ENCODE results near the gene ANKS1B. TPM values are rescaled to one million over a fixed set of nuclear protein-coding genes. Genes with fewer than 3 reads are reported as not detected.

Gene ANKS1B
- total and polyA plus RNA-seq, 10 of the 15 experiments (the other 5 are each of a cell fraction or from before 2014, with no cell fraction given), result 0.16 to 1.3 (median 0.82) TPM; not detected in 7

GRCh38 chr12:98819071-98819470 lies 1165.7 kb downstream of the ANKS1B start:
- Histone ChIP-seq H3K27ac (ENCODE audit: control insufficient read depth, insufficient read depth) (no peak overlapping the region), H3K4me3 (no peak overlapping the region), H4K20me1 (ENCODE audit: control insufficient read depth, insufficient read depth) (no peaks in the 10 kb centered on the region), H3K9me3 (replicated peaks; ENCODE audit: control insufficient read depth, insufficient read depth, low read length) (no peaks in the 10 kb centered on the region), H3K79me2 (ENCODE audit: control insufficient read depth, insufficient read depth, low read length) (no peaks in the 10 kb centered on the region), H3K27me3 (replicated peaks in 1 of 2; ENCODE audit: control insufficient read depth in 2 of 2, insufficient read depth in 2 of 2, low read length in 1 of 2) (peaks cover 0 to 2% of the 10 kb centered on the region in 2 experiments; a peak in 1 of 4 replicates), H2AFZ (ENCODE audit: control insufficient read depth, low read depth, low read length) (no peak overlapping the region), H3K4me2 (ENCODE audit: control insufficient read depth, insufficient read depth) (no peak overlapping the region), H3K36me3 (ENCODE audit: control insufficient read depth in 2 of 2, insufficient read depth in 2 of 2, low read length in 1 of 2) (no peaks in the 10 kb centered on the region), H3K9ac (ENCODE audit: control insufficient read depth, insufficient read depth, low read length) (no peak overlapping the region), H3K4me1 (ENCODE audit: control insufficient read depth, insufficient read depth, low read length) (no peaks in the 10 kb centered on the region)
- intact Hi-C loops (cut with micrococcal nuclease; ENCODE audit: unreplicated experiment), result no loop called here
- no peak for TF ChIP-seq MAX (IDR thresholded peaks at IDR 0.05; ENCODE audit: low read depth, low read length)
- no peak for TF ChIP-seq IKZF2 (IDR thresholded peaks at IDR 0.05)
- no peak for TF ChIP-seq SMAD5 (IDR thresholded peaks at IDR 0.05; ENCODE audit: low read depth)
- TF ChIP-seq RUNX3 (IDR thresholded peaks at IDR 0.05; ENCODE audit: low read length), result no peak
- TF ChIP-seq BHLHE40 (IDR thresholded peaks at IDR 0.05; ENCODE audit: borderline replicate concordance in 1 of 2, low read depth in 2 of 2, low read length in 1 of 2), result no peak
- TF ChIP-seq ZBED1 (IDR thresholded peaks at IDR 0.05; ENCODE audit: borderline replicate concordance), result no peak
- TF ChIP-seq ZNF592 (IDR thresholded peaks at IDR 0.05), result no peak
- TF ChIP-seq PAX8 (IDR thresholded peaks at IDR 0.05), result no peak
- no peak for TF ChIP-seq IRF4 (IDR thresholded peaks at IDR 0.05; ENCODE audit: low read depth, low read length)
- TF ChIP-seq ETV6 (conservative IDR thresholded peaks at IDR 0.05 in 1 of 2, IDR thresholded peaks at IDR 0.05 in 1 of 2; ENCODE audit: borderline replicate concordance in 1 of 2, low read depth in 1 of 2), result no peak
- CTCF ChIA-PET, result no interaction called here
- ATAC-seq (no peak), DNase-seq (ENCODE audit: low read depth, low spot score) (no peak), FAIRE-seq (no peak)
- POLR2A ChIA-PET, result no interaction called here
- in situ Hi-C loops (cut with MboI), result no loop called here
- RAD21 ChIA-PET (ENCODE audit: unreplicated experiment), result no interaction called here
- SMC1A ChIA-PET (ENCODE audit: uncharacterized antibody, unreplicated experiment), result no interaction called here
- BruUV-seq (replicated peaks), result no TSS peak
- 22% methylated on average over 3 of the region's 3 CpGs for WGBS (ENCODE audit: insufficient coverage, insufficient replicate concordance, low lambda C conversion rate, missing lambda C conversion rate)
